A673 (cell line): ENCODE data around the gene GRAMD1A. TPM values are rescaled to one million over a fixed set of nuclear protein-coding genes. Genes with fewer than 3 reads are reported as not detected.

Experiments
- BruUV-seq: library from RNA; stranded (reverse); fragments of 400-500 nt; replicated peaks from 2 replicates; lab custom pipeline; 2021; lab: Mats Ljungman, UMichigan
- CTCF ChIA-PET: fragments of 300-600 bp; sonication (Branson Sonifier 250); formaldehyde crosslinking; loops from one replicate; lab custom pipeline; 2022; ENCODE audit warnings: antibody characterized with exemption; lab: Charles Lee
- POLR2A ChIA-PET: fragments of 300-600 bp; sonication (Branson Sonifier 250); formaldehyde crosslinking; loops from one replicate; lab custom pipeline; 2022; ENCODE audit warnings: antibody characterized with exemption; ENCODE audit not compliant: low non-redundant PET; lab: Charles Lee
- DNase-seq: peaks from one replicate; pipeline ENCODE4 v3.0.0-alpha.2; 2015; ENCODE audit warnings: low spot score
- H3K27ac ChIP-seq: fragments of 200-600 bp; sonication (generic); 2 replicates; pipeline ENCODE4 v1.5.1; 2016; ENCODE audit warnings: mixed run types, low read depth, mild to moderate bottlenecking, mixed read lengths, antibody characterized with exemption, low read length; ENCODE audit not compliant: poor library complexity, severe bottlenecking
- H3K27me3 ChIP-seq: fragments of 200-600 bp; sonication (generic); replicated peaks from 2 replicates; pipeline ENCODE4 v1.6.1; 2017; ENCODE audit warnings: mixed run types, low read depth, mild to moderate bottlenecking, mixed read lengths, antibody characterized with exemption, low read length; ENCODE audit not compliant: insufficient read depth, poor library complexity
- H3K36me3 ChIP-seq: fragments of 200-600 bp; sonication (generic); 2 replicates; pipeline ENCODE4 v1.6.1; 2016; ENCODE audit warnings: mixed run types, mild to moderate bottlenecking, mixed read lengths, antibody characterized with exemption, low read length; ENCODE audit not compliant: insufficient read depth, poor library complexity, severe bottlenecking
- H3K4me1 ChIP-seq: fragments of 200-600 bp; sonication (generic); 2 replicates; pipeline ENCODE4 v1.6.1; 2017; ENCODE audit warnings: mixed run types, mild to moderate bottlenecking, mixed read lengths, antibody characterized with exemption, low read length; ENCODE audit not compliant: insufficient read depth, poor library complexity, severe bottlenecking
- H3K4me3 ChIP-seq: fragments of 200-600 bp; sonication (generic); 2 replicates; pipeline ENCODE4 v1.5.1; 2016; ENCODE audit warnings: low read depth, mixed run types, mild to moderate bottlenecking, mixed read lengths, low read length; ENCODE audit not compliant: poor library complexity, severe bottlenecking
- H3K9me3 ChIP-seq: fragments of 200-600 bp; sonication (generic); 2 replicates; pipeline ENCODE4 v1.6.1; 2016; ENCODE audit warnings: mixed run types, low read depth, mild to moderate bottlenecking, mixed read lengths, antibody characterized with exemption, low read length; ENCODE audit not compliant: poor library complexity, severe bottlenecking
- EZH2 ChIP-seq: fragments of 200-600 bp; sonication (generic); IDR thresholded peaks from 2 replicates; pipeline ENCODE4 v1.6.1; 2017; ENCODE audit warnings: borderline replicate concordance, low read depth, mild to moderate bottlenecking, mixed read lengths, antibody characterized with exemption, low read length; ENCODE audit not compliant: poor library complexity, severe bottlenecking
- intact Hi-C: fragments of 100-400 bp; cut with micrococcal nuclease; formaldehyde crosslinking; loops from one replicate; pipeline ENCODE4 v1.10.0; 2022; ENCODE audit not compliant: unreplicated experiment
- total RNA-seq: library from RNA; stranded (reverse); gene quantifications from 2 replicates; pipeline ENCODE4 v1.2.3, GENCODE V29; 2021
- TF ChIP-seq, protein P1 (sequence below): fragments of 300-800, 200-600 bp; sonication (generic); conservative IDR thresholded peaks from 2 replicates; pipeline ENCODE4 v1.5.1; 2017; ENCODE audit warnings: low read depth, mild to moderate bottlenecking, antibody characterized with exemption, low read length, moderate library complexity, mixed read lengths

GRAMD1A gene
- total RNA-seq, 1 experiment from 2014 or later: 87.3 TPM

DNA sequence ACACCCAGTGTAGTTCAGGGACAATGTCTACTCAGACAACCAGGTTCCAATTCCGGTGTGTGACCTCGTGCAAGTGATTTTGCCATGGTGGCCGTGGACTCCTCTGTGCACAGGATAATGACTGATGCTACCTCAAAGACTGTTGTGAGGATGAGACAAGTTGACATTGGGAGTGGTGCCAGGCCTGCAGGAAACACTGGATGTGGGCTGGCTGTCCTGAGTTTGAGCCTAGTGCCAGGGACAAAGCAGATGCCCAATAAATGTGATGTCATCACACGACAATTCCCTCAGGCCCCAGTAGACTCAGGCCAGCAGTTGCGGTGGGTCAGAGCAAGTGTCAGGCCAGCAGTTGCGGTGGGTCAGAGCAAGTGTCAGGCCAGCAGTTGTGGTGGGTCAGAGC, 24.0 kb downstream of the GRAMD1A start:
- peaks cover 59% of the 10 kb centered on the region for H3K36me3 ChIP-seq
- TF ChIP-seq EZH2: no peak
- TF ChIP-seq, protein P1, sequence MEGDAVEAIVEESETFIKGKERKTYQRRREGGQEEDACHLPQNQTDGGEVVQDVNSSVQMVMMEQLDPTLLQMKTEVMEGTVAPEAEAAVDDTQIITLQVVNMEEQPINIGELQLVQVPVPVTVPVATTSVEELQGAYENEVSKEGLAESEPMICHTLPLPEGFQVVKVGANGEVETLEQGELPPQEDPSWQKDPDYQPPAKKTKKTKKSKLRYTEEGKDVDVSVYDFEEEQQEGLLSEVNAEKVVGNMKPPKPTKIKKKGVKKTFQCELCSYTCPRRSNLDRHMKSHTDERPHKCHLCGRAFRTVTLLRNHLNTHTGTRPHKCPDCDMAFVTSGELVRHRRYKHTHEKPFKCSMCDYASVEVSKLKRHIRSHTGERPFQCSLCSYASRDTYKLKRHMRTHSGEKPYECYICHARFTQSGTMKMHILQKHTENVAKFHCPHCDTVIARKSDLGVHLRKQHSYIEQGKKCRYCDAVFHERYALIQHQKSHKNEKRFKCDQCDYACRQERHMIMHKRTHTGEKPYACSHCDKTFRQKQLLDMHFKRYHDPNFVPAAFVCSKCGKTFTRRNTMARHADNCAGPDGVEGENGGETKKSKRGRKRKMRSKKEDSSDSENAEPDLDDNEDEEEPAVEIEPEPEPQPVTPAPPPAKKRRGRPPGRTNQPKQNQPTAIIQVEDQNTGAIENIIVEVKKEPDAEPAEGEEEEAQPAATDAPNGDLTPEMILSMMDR: no peak
- ChIA-PET CTCF (no interaction called here), POLR2A (no interaction called here)
- H3K27me3 ChIP-seq: no peaks in the 10 kb centered on the region
- no TSS peak for BruUV-seq
- intact Hi-C loops: no loop called here
- H3K4me1 ChIP-seq: no peaks in the 10 kb centered on the region
- H3K4me3 ChIP-seq: no peak overlapping the region
- H3K9me3 ChIP-seq: no peaks in the 10 kb centered on the region
- H3K27ac ChIP-seq: no peak overlapping the region
- no peak for DNase-seq

- intact Hi-C loops: no loop called here
- CTCF ChIA-PET: no interaction called here
- H3K36me3 ChIP-seq: peaks cover 43% of the 10 kb centered on the region
- no peaks in the 10 kb centered on the region for H3K9me3 ChIP-seq
- POLR2A ChIA-PET: no interaction called here
- no TSS peak for BruUV-seq
- H3K4me1 ChIP-seq: no peaks in the 10 kb centered on the region
- DNase-seq: no peak
- H3K27ac ChIP-seq: no peak overlapping the region
- TF ChIP-seq, protein P1: no peak
- no peak for TF ChIP-seq EZH2
- no peak overlapping the region for H3K4me3 ChIP-seq
- H3K27me3 ChIP-seq: no peaks in the 10 kb centered on the region
These were observed 25.8 kb downstream of the GRAMD1A start for GRCh38 chr19:35025969-35026368.

DNA sequence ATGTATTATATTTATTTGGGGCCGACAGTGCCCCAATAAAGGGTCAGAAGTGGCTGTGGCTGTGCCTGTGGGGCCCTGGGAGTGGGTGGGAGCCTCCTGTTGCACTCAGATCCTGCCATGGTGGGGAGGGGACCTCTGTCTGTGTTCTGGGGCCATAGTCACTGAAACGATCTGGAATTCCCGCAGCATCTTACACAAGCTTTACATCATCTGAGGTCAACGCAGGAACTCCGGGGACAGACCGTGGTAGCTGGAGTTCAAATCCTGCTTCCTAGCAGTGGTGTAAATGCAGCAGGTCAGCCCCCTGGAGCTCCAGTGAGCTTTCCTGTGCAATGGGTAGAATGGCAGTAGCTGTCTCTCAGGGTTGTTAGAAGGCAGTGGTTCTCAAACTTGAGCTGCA, 26.3 kb downstream of the GRAMD1A start:
- Histone ChIP-seq H3K9me3 (no peaks in the 10 kb centered on the region), H3K36me3 (peaks cover 40% of the 10 kb centered on the region), H3K4me1 (no peaks in the 10 kb centered on the region), H3K27ac (no peak overlapping the region), H3K4me3 (no peak overlapping the region), H3K27me3 (no peaks in the 10 kb centered on the region)
- intact Hi-C loops: no loop called here
- ChIA-PET CTCF (no interaction called here), POLR2A (no interaction called here)
- no peak for DNase-seq
- no TSS peak for BruUV-seq
- no peak for TF ChIP-seq EZH2
- TF ChIP-seq, protein P1: no peak
